Astrocyte (in vitro differentiated cells and primary cell): ENCODE data around the gene POU6F2.

Experiments used
- CTCF ChIP-seq: IDR thresholded peaks from 2 replicates; pipeline ENCODE4 v1.5.1; 2011; ENCODE audit warnings: low read depth, mild to moderate bottlenecking, inconsistent platforms, low read length, moderate library complexity; ENCODE audit not compliant: insufficient read depth
- EZH2 ChIP-seq: IDR thresholded peaks from 2 replicates; pipeline ENCODE4 v1.6.1; 2012; ENCODE audit warnings: mild to moderate bottlenecking, low read length, inconsistent platforms; ENCODE audit not compliant: insufficient read depth

GRCh38 chr7:39360038-39360437, 382.3 kb downstream of the POU6F2 start:
- TF ChIP-seq CTCF (no peak), EZH2 (no peak)
